Islet precursor cell (in vitro differentiated cells): ENCODE results near the gene FOXL2NB.

Experiments
- DNase-seq: peaks from one replicate; pipeline ENCODE4 v3.0.0-alpha.2; 2018

Gene FOXL2NB

GRCh38 chr3:138945709-138946662 is 1.0 kb upstream of the FOXL2NB start:
- peak; percentile 77 for DNase-seq

- DNase-seq = peak; percentile 76
Observed at GRCh38 chr3:138947495-138948121, 591 bp downstream of the FOXL2NB start.

- no peak for DNase-seq
Observed at GRCh38 chr3:138948371-138949001, 1.5 kb downstream of the FOXL2NB start.

GRCh38 chr3:138949002-138949418 is 2.0 kb downstream of the FOXL2NB start:
- peak; percentile 85 for DNase-seq

GRCh38 chr3:138949445-138950005 is 2.5 kb downstream of the FOXL2NB start:
- DNase-seq = no peak

GRCh38 chr3:138950006-138950644 is 3.1 kb downstream of the FOXL2NB start:
- peak; percentile 80 for DNase-seq

- no peak for DNase-seq
Observed at GRCh38 chr3:138950701-138951100, 3.7 kb downstream of the FOXL2NB start.

GRCh38 chr3:138960417-138960852 is 13.4 kb downstream of the FOXL2NB start:
- DNase-seq = peak; percentile 41

GRCh38 chr3:138962854-138963560 is 16.0 kb downstream of the FOXL2NB start:
- peak; percentile 50 for DNase-seq

- DNase-seq = no peak
Observed at GRCh38 chr3:138964264-138964663, 17.2 kb downstream of the FOXL2NB start.

GRCh38 chr3:138964923-138965322 is 17.9 kb downstream of the FOXL2NB start:
- DNase-seq = no peak

GRCh38 chr3:138971766-138972320 is 24.8 kb downstream of the FOXL2NB start:
- no peak for DNase-seq

- DNase-seq = no peak
Observed at GRCh38 chr3:138972941-138973340, 25.9 kb downstream of the FOXL2NB start.

- no peak for DNase-seq
Observed at GRCh38 chr3:138974462-138974861, 27.4 kb downstream of the FOXL2NB start.

GRCh38 chr3:138975351-138975750 is 28.3 kb downstream of the FOXL2NB start:
- DNase-seq = no peak

GRCh38 chr3:138976047-138976446 is 29.0 kb downstream of the FOXL2NB start:
- no peak for DNase-seq

- no peak for DNase-seq
Observed at GRCh38 chr3:138984816-138985215, 37.8 kb downstream of the FOXL2NB start.

- no peak for DNase-seq
Observed at GRCh38 chr3:138985932-138986331, 38.9 kb downstream of the FOXL2NB start.

- no peak for DNase-seq
Observed at GRCh38 chr3:138987181-138987580, 40.2 kb downstream of the FOXL2NB start.

GRCh38 chr3:138995706-138996105 is 48.7 kb downstream of the FOXL2NB start:
- no peak for DNase-seq
